AG04449 (cell line): ENCODE results near the gene MTUS2.

Experiments used
- CTCF ChIA-PET: fragments of 350-600 bp; formaldehyde crosslinking; extraction: SDS; loops from one replicate; lab custom pipeline; 2021; ENCODE audit warnings: antibody characterized with exemption; lab: Yijun Ruan, JAX
- POLR2A ChIA-PET: fragments of 400-600, 350-600 bp; formaldehyde crosslinking; extraction: SDS; loops from one replicate; lab custom pipeline; 2020; ENCODE audit warnings: antibody characterized with exemption, inconsistent platforms; lab: Yijun Ruan, JAX
- DNase-seq: peaks from one replicate; pipeline ENCODE4 v3.0.0-alpha.2; 2010; ENCODE audit warnings: low read depth, low spot score
- H3K4me3 ChIP-seq: 2 replicates; pipeline ENCODE4 v1.5.1; 2011; ENCODE audit warnings: low read depth, mild to moderate bottlenecking, control low read depth, low read length
- CTCF ChIP-seq: IDR thresholded peaks from one replicate; pipeline ENCODE4 v1.5.1; 2011; ENCODE audit warnings: mild to moderate bottlenecking, moderate library complexity, low read length, control low read depth, inconsistent platforms; ENCODE audit not compliant: insufficient read depth; ENCODE audit errors: missing control alignments

MTUS2 gene

GRCh38 chr13:29049524-29049923 lies 229.4 kb downstream of the MTUS2 start:
- ChIA-PET POLR2A (no interaction called here), CTCF (no interaction called here)

GRCh38 chr13:29050719-29051118 lies 230.6 kb downstream of the MTUS2 start:
- no peak for TF ChIP-seq CTCF
- no peak overlapping the region for H3K4me3 ChIP-seq
- ChIA-PET POLR2A (no interaction called here), CTCF (no interaction called here)
- DNase-seq = no peak

More at GRCh38 chr13:29049524-29049923, 229.4 kb downstream of the MTUS2 start:
- no peak for DNase-seq
- no peak for TF ChIP-seq CTCF
- H3K4me3 ChIP-seq = no peak overlapping the region

- ChIA-PET POLR2A (no interaction called here), CTCF (no interaction called here)
- no peak overlapping the region for H3K4me3 ChIP-seq
- no peak for DNase-seq
- no peak for TF ChIP-seq CTCF
Observed at GRCh38 chr13:29059800-29060199, 239.7 kb downstream of the MTUS2 start.

- H3K4me3 ChIP-seq = no peak overlapping the region
- DNase-seq = no peak
- CTCF ChIA-PET = no interaction called here
- TF ChIP-seq CTCF = no peak
- POLR2A ChIA-PET = no interaction called here
Observed at GRCh38 chr13:29065142-29065541, 245.0 kb downstream of the MTUS2 start.

GRCh38 chr13:29067306-29067945 lies 247.3 kb downstream of the MTUS2 start:
- POLR2A ChIA-PET = no interaction called here
- TF ChIP-seq CTCF = no peak
- DNase-seq = no peak

GRCh38 chr13:29073755-29074154 lies 253.6 kb downstream of the MTUS2 start:
- POLR2A ChIA-PET = no interaction called here
- DNase-seq = no peak
- no peak for TF ChIP-seq CTCF
- CTCF ChIA-PET = no interaction called here
- H3K4me3 ChIP-seq = no peak overlapping the region

More at GRCh38 chr13:29067306-29067945, 247.3 kb downstream of the MTUS2 start:
- CTCF ChIA-PET = no interaction called here
- no peak overlapping the region for H3K4me3 ChIP-seq
